HUES48 (cell line): Measurements from ENCODE around the gene RPL18A.

Experiments
- H3K27ac ChIP-seq: one replicate; pipeline ENCODE4 v1.7.0; 2013; ENCODE audit warnings: low read depth, low read length, inconsistent platforms
- H3K27me3 ChIP-seq: 2 replicates; pipeline ENCODE4 v1.6.1; 2013; ENCODE audit warnings: mild to moderate bottlenecking, low read length; ENCODE audit not compliant: control insufficient read depth, insufficient read depth
- H3K36me3 ChIP-seq: 2 replicates; pipeline ENCODE4 v1.6.1; 2013; ENCODE audit warnings: low read length; ENCODE audit not compliant: control insufficient read depth, insufficient read depth
- H3K4me1 ChIP-seq: 2 replicates; pipeline ENCODE4 v1.6.1; 2013; ENCODE audit warnings: mild to moderate bottlenecking, low read length; ENCODE audit not compliant: control insufficient read depth, insufficient read depth
- H3K4me3 ChIP-seq: 2 replicates; pipeline ENCODE4 v1.5.1; 2013; ENCODE audit warnings: mild to moderate bottlenecking, low read depth, low read length
- H3K9ac ChIP-seq: 2 replicates; pipeline ENCODE4 v1.6.1; 2013; ENCODE audit warnings: mild to moderate bottlenecking, low read depth, low read length, moderate library complexity
- H3K9me3 ChIP-seq: 2 replicates; pipeline ENCODE4 v1.6.1; 2013; ENCODE audit warnings: low read length; ENCODE audit not compliant: control insufficient read depth, insufficient read depth

Gene RPL18A

DNA sequence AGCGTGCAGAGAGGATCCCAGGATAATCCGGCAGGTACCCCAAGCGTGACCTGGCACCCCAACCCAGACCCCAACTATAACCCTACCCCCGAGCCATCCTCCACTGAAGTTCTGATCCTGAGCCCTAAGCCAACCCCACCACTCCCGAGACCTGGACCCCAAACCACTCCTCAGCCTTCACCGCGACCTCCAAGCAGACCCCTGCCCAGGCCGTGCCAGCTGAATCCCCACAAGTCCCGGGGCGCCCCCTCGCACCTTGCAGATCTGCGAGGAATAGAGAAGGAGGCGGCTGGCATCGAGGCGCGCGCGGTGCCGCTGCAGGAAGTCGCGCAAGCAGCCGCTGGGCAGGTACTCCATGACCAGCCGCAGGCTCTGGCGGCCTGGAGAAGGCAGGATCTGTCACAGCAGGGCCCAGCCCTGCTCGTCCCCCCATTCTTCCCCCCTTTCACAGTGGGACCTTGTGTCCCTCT is 28.3 kb upstream of the RPL18A start:
- Histone ChIP-seq H3K9me3 (no peaks in the 10 kb centered on the region), H3K27ac (no peak overlapping the region), H3K27me3 (peaks cover 3% of the 10 kb centered on the region; the same call in 1 of the 2 replicates), H3K4me1 (peaks cover 5% of the 10 kb centered on the region; the same call in 1 of the 2 replicates), H3K9ac (no peak overlapping the region), H3K36me3 (no peaks in the 10 kb centered on the region), H3K4me3 (peak overlapping the region; percentile 81)

DNA sequence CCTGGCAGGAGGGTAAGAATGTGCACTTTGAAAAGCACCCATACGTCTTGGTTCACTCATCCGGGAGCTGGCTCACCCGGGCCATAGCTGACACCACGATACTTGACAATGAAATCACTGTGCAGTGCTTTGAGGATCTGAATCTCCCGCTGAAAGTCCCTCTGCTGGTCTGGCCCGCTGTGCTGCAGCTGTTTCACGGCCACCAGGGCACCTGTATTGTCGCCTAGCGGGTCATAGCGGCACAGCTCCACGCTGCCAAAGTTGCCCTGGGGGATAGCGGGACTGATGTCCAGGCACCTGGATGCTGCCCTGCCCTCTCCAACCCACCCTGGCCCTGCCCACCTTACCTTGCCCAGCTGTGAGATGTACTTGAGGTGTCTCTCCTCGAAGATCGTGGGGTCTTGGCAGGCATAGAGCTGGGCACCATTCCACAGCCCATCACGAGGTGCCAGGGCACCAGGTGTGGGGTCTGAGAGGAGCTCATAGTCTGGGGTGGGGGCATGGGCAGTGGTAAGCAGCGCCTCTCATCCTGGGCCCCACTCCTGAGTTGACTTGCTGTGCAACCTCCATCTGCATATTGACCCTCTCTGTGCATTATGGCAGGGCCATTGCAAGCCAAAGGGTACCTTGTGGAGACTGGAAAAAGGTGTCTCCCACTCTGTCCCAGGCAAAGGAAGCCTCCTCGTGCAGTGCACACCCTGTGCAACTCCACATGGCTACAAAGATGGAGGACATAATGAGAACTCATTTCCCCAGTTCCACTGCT is 27.1 kb upstream of the RPL18A start:
- no peaks in the 10 kb centered on the region for H3K9me3 ChIP-seq
- peaks cover 3% of the 10 kb centered on the region; the same call in 1 of the 2 replicates for H3K27me3 ChIP-seq
- H3K27ac ChIP-seq: no peak overlapping the region
- H3K4me3 ChIP-seq: no peak overlapping the region
- H3K4me1 ChIP-seq: peaks cover 5% of the 10 kb centered on the region; the same call in 1 of the 2 replicates
- H3K36me3 ChIP-seq: no peaks in the 10 kb centered on the region
- no peak overlapping the region for H3K9ac ChIP-seq

DNA sequence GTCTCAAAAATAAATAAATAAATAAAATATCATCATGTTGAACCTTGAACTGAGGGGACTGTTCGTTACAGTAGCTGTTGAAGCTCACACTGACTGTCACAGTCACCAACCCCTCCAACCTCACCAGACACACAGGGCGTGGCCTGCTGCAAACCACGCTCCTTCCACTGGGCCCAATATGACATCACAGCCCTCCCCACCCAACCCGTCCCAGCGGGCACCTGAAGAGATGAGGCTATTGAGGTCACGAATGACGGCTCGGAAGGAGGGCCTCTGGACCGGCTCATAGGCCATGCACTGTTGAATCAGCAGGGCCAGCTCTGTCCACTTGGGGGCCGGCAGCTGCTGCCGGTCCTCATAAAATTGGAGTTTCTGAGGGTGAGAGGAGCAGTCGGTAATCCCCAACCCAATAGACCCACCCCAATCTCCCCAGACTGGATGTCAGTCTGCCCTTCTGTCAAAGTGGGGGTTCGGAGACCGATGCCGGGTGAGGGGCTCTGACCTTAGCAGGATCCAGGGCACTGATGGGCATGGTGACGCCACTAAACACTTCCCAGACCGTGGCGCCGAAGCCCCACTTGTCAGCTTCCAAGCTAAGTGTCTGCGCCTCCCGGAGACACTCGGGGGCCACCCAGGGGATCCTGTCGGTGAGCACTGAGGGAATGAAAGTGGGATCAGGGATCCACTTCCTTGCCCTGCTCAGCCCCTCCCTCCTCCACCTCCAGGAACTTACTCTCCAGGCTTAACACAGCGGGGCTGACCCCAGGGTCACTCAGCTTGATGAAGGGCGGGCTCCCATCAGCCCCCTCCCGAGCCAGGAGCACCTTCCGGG is 25.1 kb upstream of the RPL18A start:
- H3K4me3 ChIP-seq: no peak overlapping the region
- no peaks in the 10 kb centered on the region for H3K36me3 ChIP-seq
- H3K4me1 ChIP-seq: peaks cover 5% of the 10 kb centered on the region; the same call in 1 of the 2 replicates
- H3K27ac ChIP-seq: no peak overlapping the region
- no peaks in the 10 kb centered on the region for H3K9me3 ChIP-seq
- peaks cover 3% of the 10 kb centered on the region; the same call in 1 of the 2 replicates for H3K27me3 ChIP-seq
- H3K9ac ChIP-seq: no peak overlapping the region

DNA sequence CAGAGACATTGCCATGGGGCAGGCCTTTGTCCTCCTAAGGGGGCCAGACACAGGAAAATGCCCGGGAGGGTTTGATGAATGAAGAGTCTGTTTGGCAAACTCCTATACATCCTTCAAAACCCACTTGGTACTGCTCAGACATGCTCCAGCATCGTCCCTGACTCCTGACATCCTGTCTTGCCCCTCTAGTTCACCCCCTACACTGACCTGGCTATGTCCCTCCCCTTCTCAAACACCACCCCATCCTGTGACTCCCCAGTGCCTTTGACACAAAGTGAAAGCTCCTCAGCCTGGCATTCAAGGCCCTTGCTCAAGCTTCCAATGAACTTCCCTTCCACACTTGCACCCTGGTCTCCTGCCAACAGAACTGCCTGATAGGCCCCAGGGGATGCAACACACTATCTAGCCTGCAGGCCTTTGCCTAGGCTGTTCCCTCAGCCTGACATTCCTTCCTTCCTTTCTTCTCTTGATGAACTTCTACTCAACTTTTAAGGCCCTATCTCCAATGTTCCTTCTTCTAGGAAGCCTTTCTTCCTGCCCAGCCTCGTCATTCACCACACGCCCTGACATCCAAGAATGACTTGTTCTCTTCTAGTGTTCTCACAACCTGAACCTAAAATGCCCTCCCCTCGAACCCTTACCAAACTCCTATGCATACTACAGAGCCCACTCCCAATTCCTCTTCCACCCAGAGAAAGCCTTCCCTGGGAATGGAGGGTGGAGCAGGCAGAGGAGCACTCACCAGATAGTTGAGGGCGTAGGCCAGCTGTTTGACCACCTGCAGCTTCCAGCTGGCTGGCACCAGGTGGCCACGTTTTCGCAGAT is 24.3 kb upstream of the RPL18A start:
- no peaks in the 10 kb centered on the region for H3K9me3 ChIP-seq
- peaks cover 5% of the 10 kb centered on the region; the same call in 1 of the 2 replicates for H3K4me1 ChIP-seq
- H3K9ac ChIP-seq: no peak overlapping the region
- H3K27me3 ChIP-seq: peaks cover 3% of the 10 kb centered on the region
- H3K27ac ChIP-seq: no peak overlapping the region
- H3K4me3 ChIP-seq: no peak overlapping the region
- no peaks in the 10 kb centered on the region for H3K36me3 ChIP-seq

DNA sequence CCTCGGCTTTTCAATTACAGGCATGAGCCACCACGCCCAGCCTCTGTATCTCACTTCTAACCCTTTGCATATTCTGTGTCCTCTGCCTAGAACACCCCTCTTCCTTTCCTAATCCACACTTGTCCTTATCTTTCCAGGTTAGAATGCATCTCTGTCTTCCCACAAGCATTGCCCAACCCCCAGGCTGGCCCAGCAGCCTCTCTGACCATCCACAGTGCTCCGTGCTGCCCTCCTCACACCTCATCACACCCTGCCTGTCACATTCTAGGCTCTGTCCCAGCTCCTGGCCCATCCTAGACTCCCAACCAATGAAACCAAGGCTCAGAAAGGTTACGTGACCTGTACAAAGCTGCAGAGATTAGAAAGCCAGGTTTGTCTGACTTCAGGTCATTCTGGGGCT is 23.2 kb upstream of the RPL18A start:
- Histone ChIP-seq H3K9me3 (no peaks in the 10 kb centered on the region), H3K27ac (no peak overlapping the region), H3K9ac (no peak overlapping the region), H3K27me3 (peaks cover 3% of the 10 kb centered on the region), H3K36me3 (no peaks in the 10 kb centered on the region), H3K4me3 (no peak overlapping the region), H3K4me1 (peaks cover 5% of the 10 kb centered on the region; the same call in 1 of the 2 replicates)

DNA sequence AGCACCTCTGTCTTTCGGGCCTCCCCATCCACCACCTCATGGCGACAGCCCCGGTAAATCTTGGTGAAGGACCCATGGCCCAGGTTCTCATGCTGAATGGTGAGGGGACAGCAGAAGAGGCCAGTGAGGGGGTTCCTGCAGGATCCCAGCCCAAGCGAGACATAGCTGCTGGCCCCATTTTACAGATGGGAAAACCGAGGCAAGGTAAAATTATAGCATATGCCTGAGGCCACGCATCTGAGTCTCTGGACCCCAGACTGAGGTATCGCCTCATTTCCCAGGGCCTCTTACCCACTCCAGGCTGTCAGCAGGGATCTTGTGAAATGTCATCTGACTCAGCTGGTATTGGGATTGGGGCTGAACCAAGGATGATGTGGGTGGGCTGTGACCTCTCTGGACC is 21.7 kb upstream of the RPL18A start:
- H3K9ac ChIP-seq: no peak overlapping the region
- H3K4me1 ChIP-seq: peaks cover 5% of the 10 kb centered on the region; the same call in 1 of the 2 replicates
- H3K27me3 ChIP-seq: peaks cover 6% of the 10 kb centered on the region
- no peaks in the 10 kb centered on the region for H3K36me3 ChIP-seq
- H3K4me3 ChIP-seq: no peak overlapping the region
- H3K9me3 ChIP-seq: no peaks in the 10 kb centered on the region
- H3K27ac ChIP-seq: no peak overlapping the region

DNA sequence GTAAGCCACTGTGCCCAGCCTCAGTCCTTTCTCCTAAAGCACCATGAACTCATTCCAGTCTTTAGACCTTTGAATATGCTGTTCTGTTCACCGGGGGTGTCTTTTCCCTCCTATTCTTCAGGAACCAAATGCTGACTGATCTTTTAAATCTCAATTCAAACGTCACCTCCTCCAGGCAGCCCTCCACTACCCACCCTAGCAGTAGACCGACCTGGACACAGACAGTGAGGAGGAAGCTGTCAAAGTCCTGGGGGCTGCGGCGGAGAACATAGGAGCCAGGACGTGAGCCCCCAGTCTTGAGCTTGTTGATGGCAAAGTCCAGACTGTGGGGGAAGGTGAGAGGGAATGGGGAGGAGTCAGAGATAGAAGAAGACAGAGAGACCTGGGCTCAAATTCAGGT is 19.7 kb upstream of the RPL18A start:
- Histone ChIP-seq H3K4me1 (peaks cover under 1% of the 10 kb centered on the region; the same call in 1 of the 2 replicates), H3K4me3 (no peak overlapping the region), H3K36me3 (no peaks in the 10 kb centered on the region), H3K27me3 (peaks cover 11% of the 10 kb centered on the region), H3K9me3 (no peaks in the 10 kb centered on the region), H3K9ac (no peak overlapping the region), H3K27ac (no peak overlapping the region)

DNA sequence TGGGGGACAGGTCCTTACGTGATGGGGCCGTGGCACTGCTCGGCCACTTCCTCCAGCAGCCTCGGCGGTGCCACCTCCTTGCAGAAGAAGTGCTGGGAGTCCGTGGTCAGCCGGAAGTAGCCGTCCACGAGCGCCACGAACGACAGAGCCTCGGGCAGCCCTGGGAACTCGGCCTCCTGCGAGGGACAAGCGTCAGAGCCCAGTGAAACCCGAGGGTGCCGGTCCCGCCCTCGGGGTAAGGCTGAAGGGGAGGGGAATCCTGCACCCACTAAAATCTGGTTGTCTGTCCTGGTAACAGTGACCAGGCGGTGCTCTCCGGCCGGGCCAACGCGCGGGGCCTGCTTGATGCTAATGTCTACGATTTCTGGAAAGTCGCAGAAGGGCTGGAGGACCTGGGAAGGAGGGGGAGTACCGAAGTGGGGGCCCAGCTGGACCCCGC is 18.3 kb upstream of the RPL18A start:
- H3K36me3 ChIP-seq: no peaks in the 10 kb centered on the region
- no peak overlapping the region for H3K9ac ChIP-seq

DNA sequence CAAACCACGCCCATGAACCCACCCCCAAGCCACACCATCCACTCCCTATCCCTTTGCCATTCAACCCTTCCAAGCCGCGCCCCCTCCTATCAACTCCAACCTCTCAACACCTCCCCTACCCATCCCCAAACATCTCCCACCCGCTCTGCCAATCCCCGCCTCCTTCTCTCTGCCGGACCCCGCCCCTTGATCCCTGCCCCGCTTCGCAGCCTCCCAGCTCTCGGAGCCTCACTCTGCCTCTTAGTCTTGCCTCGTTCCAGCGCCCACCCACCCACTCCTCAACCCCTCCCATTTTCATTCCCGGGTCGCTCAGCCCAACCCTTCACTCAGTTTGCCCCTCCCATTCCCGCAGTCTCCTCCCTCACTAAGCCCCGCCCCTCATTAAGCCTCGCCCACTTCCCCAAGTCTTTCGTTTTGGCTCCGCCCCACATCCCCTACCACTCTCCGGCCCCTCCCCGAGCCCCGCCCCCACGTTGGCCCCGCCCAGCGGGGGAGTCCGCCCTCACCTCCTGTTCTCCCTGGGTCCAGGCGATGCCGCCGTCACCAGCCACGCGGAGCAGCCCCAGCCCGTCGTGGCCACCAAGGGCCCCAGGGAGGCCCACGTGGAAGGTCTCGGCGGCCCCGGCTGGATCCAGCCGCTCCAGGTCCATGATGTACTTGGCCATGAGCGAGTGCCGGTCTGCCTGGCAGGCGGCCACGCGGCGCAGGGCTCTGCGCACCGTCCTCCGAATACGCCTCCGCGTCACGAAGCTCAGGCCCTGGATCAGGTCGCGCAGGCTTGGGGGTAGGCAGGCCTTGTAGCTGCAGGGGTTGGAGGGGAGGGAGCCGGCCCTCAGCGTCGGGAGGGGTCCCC is 17.7 kb upstream of the RPL18A start:
- H3K27ac ChIP-seq: peak overlapping the region; percentile 42

More for the DNA sequence above, 18.3 kb upstream of the RPL18A start:
- peak overlapping the region; percentile 54 for H3K4me3 ChIP-seq
- no peaks in the 10 kb centered on the region; the same call in 1 of the 2 replicates for H3K4me1 ChIP-seq
- H3K9me3 ChIP-seq: no peaks in the 10 kb centered on the region
- H3K27me3 ChIP-seq: peaks cover 11% of the 10 kb centered on the region
- no peak overlapping the region for H3K27ac ChIP-seq

More for the DNA sequence above, 17.7 kb upstream of the RPL18A start:
- Histone ChIP-seq H3K9me3 (no peaks in the 10 kb centered on the region), H3K27me3 (peaks cover 11% of the 10 kb centered on the region), H3K9ac (peak overlapping the region; percentile 35; the same call in 1 of the 2 replicates), H3K4me1 (no peaks in the 10 kb centered on the region; the same call in 1 of the 2 replicates), H3K36me3 (no peaks in the 10 kb centered on the region), H3K4me3 (peak overlapping the region; percentile 69)
